ENCODE results near the gene DEFB118. TPM values are rescaled to one million over a fixed set of nuclear protein-coding genes. Genes with fewer than 3 reads are reported as not detected.

DEFB118 gene
- total RNA-seq, 1 donor from 2014 or later, result not detected

GRCh38 chr20:31410011-31410410 is 41.6 kb downstream of the DEFB118 start:
- no peak for DNase-seq (ENCODE audit: low read depth)
- no peak for TF ChIP-seq CTCF (IDR thresholded peaks at IDR 0.05; ENCODE audit: insufficient read depth, low read length, poor library complexity, severe bottlenecking)
- Histone ChIP-seq H3K4me3 (ENCODE audit: low read depth, low read length) (no peak overlapping the region), H3K36me3 (ENCODE audit: control insufficient read depth, insufficient read depth, low read length) (no peaks in the 10 kb centered on the region), H3K27me3 (ENCODE audit: control insufficient read depth, insufficient read depth, low read length) (no peaks in the 10 kb centered on the region)

- H3K36me3 ChIP-seq (ENCODE audit: control insufficient read depth, insufficient read depth, low read length), result no peaks in the 10 kb centered on the region
- no peaks in the 10 kb centered on the region for H3K27me3 ChIP-seq (ENCODE audit: control insufficient read depth, insufficient read depth, low read length)
- DNase-seq (ENCODE audit: low read depth), result no peak
- H3K4me3 ChIP-seq (ENCODE audit: low read depth, low read length), result no peak overlapping the region
- TF ChIP-seq CTCF (IDR thresholded peaks at IDR 0.05; ENCODE audit: insufficient read depth, low read length, poor library complexity, severe bottlenecking), result no peak
These were observed 46.0 kb downstream of the DEFB118 start for GRCh38 chr20:31414381-31414780.

GRCh38 chr20:31415653-31416052 is 47.3 kb downstream of the DEFB118 start:
- DNase-seq (ENCODE audit: low read depth), result no peak
- Histone ChIP-seq H3K27me3 (ENCODE audit: control insufficient read depth, insufficient read depth, low read length) (no peaks in the 10 kb centered on the region), H3K36me3 (ENCODE audit: control insufficient read depth, insufficient read depth, low read length) (no peaks in the 10 kb centered on the region), H3K4me3 (ENCODE audit: low read depth, low read length) (no peak overlapping the region)
- no peak for TF ChIP-seq CTCF (IDR thresholded peaks at IDR 0.05; ENCODE audit: insufficient read depth, low read length, poor library complexity, severe bottlenecking)

GRCh38 chr20:31418307-31418706 is 49.9 kb downstream of the DEFB118 start:
- TF ChIP-seq CTCF (IDR thresholded peaks at IDR 0.05; ENCODE audit: insufficient read depth, low read length, poor library complexity, severe bottlenecking), result no peak
- Histone ChIP-seq H3K36me3 (ENCODE audit: control insufficient read depth, insufficient read depth, low read length) (no peaks in the 10 kb centered on the region), H3K27me3 (ENCODE audit: control insufficient read depth, insufficient read depth, low read length) (no peaks in the 10 kb centered on the region), H3K4me3 (ENCODE audit: low read depth, low read length) (no peak overlapping the region)
- no peak for DNase-seq (ENCODE audit: low read depth)

Other genes with a start within 250 kb of the DEFB118 start
- not detected in 2 replicates for gene DEFB115, start 110.9 kb upstream of the DEFB118 start, total RNA-seq
- not detected in 2 replicates for gene DEFB116, start 60.0 kb upstream of the DEFB118 start, total RNA-seq
- not detected in 2 replicates for gene DEFB119, start 22.0 kb downstream of the DEFB118 start, total RNA-seq
- not detected in 2 replicates for gene DEFB121, start 37.6 kb downstream of the DEFB118 start, total RNA-seq
- not detected in 2 replicates for gene DEFB123, start 72.0 kb downstream of the DEFB118 start, total RNA-seq
- not detected in 2 replicates for gene DEFB124, start 106.5 kb downstream of the DEFB118 start, total RNA-seq
- not detected in 2 replicates for gene REM1, start 106.7 kb downstream of the DEFB118 start, total RNA-seq
- gene HM13, start 145.8 kb downstream of the DEFB118 start, total RNA-seq, result 116 and 133 TPM in 2 replicates
- 27.5 and 32.1 TPM in 2 replicates for gene ID1, start 236.7 kb downstream of the DEFB118 start, total RNA-seq